ENCODE data around the gene FGF1.

Gene FGF1

DNA sequence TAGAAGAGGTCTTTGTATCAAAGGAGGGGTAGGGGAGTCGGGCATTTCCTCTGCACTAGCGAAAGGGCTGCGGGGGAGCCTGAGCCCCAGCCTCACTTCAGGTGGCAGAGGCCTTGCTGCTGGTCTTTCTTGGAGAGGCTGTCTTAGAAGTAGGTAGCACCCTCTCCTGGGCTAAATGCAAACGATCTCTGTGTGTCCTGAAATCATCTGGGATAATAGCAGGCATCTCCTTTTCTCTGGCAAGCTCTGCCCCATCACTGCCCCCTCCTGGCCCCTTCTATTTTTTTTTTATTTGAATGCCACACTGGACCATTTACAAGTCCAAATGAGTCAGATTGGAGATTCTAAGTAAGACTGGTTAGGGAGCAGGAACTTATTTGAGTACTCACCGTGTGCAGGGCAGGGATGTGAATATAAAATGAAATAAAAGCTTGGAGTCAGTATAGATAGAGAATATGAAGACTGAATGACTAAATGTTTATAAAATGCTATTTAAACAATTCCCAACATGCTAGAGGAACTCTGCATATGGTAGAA, 137.1 kb downstream of the FGF1 start:
- H3K27me3 ChIP-seq (ENCODE audit: insufficient read depth, low read depth, severe bottlenecking), result no peaks in the 10 kb centered on the region
- no peak overlapping the region for H3K4me3 ChIP-seq (ENCODE audit: low read depth, low read length)
- TF ChIP-seq, protein P1, sequence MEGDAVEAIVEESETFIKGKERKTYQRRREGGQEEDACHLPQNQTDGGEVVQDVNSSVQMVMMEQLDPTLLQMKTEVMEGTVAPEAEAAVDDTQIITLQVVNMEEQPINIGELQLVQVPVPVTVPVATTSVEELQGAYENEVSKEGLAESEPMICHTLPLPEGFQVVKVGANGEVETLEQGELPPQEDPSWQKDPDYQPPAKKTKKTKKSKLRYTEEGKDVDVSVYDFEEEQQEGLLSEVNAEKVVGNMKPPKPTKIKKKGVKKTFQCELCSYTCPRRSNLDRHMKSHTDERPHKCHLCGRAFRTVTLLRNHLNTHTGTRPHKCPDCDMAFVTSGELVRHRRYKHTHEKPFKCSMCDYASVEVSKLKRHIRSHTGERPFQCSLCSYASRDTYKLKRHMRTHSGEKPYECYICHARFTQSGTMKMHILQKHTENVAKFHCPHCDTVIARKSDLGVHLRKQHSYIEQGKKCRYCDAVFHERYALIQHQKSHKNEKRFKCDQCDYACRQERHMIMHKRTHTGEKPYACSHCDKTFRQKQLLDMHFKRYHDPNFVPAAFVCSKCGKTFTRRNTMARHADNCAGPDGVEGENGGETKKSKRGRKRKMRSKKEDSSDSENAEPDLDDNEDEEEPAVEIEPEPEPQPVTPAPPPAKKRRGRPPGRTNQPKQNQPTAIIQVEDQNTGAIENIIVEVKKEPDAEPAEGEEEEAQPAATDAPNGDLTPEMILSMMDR (IDR thresholded peaks at IDR 0.05; ENCODE audit: low read depth, low read length), result peak; percentile 84
- no peak overlapping the region for H3K27ac ChIP-seq
- DNase-seq, result peak; percentile 88
- no peaks in the 10 kb centered on the region for H3K9me3 ChIP-seq (ENCODE audit: severe bottlenecking)
- no peaks in the 10 kb centered on the region for H3K36me3 ChIP-seq

DNA sequence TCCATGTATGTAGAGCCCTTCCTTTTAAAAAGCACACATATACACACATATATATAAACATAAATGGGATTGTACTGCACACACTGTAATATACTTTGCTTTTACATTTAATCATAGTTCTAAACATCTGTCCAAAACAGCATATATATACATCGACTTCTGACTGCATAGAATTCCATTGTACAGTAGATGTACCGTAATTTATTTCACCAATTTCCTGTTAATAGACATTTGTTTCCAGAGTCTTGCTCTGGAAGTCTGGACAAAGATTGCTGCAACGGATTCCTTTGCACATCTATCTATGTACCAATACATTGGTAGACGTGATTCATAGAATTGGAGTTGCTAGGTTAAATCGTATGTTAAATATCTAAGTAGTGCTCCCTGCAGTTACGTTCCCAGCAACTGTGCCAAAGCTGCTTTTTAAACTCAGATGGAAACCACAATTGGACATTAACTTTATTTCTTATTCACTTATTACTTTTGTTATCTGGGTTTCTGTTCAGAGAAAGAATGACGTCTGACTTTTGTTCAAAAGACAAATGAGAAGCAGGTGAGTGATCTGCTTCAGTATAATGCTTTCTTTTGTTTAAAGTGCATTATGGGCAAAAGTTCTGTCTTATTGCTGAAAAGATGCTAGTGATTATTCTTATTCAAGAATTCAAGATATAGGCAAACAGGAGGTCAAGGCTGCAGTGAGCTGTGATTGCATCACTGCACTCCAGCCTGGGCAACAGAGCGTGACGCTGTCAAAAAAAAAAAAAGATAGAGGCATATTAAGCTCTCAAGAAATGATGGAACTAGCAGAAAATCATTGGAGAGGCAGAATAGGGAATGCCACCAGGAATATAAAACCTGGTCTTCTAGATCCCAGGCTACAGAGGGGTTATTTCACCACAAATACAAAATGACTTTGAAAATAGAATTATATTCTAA, 138.2 kb downstream of the FGF1 start:
- Histone ChIP-seq H3K36me3 (no peaks in the 10 kb centered on the region), H3K9me3 (ENCODE audit: severe bottlenecking) (no peaks in the 10 kb centered on the region), H3K27me3 (ENCODE audit: insufficient read depth, low read depth, severe bottlenecking) (no peaks in the 10 kb centered on the region), H3K27ac (no peak overlapping the region), H3K4me3 (ENCODE audit: low read depth, low read length) (no peak overlapping the region)
- DNase-seq, result no peak
- TF ChIP-seq, protein P1 (IDR thresholded peaks at IDR 0.05; ENCODE audit: low read depth, low read length), result no peak

DNA sequence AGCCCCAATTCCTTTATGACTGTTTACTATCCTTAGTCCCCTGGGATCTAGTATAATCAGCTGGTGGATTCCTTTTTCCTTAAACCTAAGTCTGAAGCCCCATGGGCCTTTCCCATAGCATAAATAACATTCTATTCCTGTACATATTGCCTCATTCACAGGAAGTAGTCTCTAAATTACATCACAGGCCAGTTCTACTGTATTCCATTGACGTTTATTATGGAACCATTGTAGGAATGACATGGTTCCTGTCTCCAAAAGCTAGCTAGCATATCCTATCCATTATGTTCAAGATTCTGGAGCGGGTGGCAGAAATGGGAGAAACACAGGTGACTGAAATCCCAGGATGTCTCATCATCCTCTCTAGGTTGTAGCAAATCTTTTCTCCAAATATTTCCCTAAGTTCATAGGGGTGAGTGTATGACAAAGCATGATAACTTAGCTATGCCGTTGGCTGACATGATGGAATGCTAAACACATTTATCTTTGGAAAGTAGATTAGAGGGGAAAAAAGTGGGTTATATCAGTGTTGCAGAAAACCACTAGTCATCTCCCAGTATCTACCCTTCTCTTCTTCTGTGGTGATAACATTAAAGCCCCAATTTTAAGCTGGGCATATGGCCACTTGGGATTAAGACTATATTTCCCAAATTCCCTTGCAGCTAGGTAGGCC, 140.1 kb downstream of the FGF1 start:
- TF ChIP-seq, protein P1 (IDR thresholded peaks at IDR 0.05; ENCODE audit: low read depth, low read length), result no peak
- Histone ChIP-seq H3K27me3 (ENCODE audit: insufficient read depth, low read depth, severe bottlenecking) (no peaks in the 10 kb centered on the region), H3K4me3 (ENCODE audit: low read depth, low read length) (no peak overlapping the region), H3K36me3 (no peaks in the 10 kb centered on the region), H3K9me3 (ENCODE audit: severe bottlenecking) (no peaks in the 10 kb centered on the region), H3K27ac (no peak overlapping the region)
- DNase-seq, result no peak

DNA sequence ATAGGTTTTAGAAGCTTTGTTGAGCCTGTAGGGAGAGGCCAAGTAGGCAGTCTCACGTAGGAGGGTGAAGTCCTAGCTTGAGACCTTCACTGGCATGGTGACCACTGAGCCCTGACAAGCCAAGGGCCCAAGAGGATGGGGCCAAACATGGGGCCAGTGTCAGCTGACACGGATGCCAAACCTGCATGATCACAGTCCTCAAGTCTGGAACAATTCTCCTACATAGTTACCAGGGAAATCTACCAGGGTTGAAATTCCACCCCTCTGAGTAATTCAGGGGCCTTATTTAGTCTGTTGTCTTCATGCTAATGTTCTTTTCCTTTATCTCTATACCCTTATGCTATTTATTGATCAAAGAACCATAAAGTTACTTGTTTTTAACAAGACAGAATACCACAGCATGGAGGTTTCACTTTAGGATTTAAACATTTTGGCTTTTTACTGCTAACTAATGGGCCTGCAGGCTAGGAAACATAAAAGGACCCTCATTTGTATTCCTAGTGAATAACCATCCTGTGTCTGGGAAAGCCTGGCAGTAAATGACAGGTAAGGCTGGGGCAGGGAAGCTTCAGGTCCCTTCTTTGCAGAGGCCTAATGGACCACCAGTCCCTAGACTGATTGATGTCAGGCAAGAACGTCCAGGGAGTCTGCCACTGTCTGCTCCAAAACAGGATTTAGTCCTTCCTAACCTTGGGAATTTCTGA, 140.8 kb downstream of the FGF1 start:
- no peak for DNase-seq
- TF ChIP-seq, protein P1 (IDR thresholded peaks at IDR 0.05; ENCODE audit: low read depth, low read length), result no peak
- Histone ChIP-seq H3K9me3 (ENCODE audit: severe bottlenecking) (no peaks in the 10 kb centered on the region), H3K4me3 (ENCODE audit: low read depth, low read length) (no peak overlapping the region), H3K27ac (no peak overlapping the region), H3K36me3 (no peaks in the 10 kb centered on the region), H3K27me3 (ENCODE audit: insufficient read depth, low read depth, severe bottlenecking) (no peaks in the 10 kb centered on the region)

DNA sequence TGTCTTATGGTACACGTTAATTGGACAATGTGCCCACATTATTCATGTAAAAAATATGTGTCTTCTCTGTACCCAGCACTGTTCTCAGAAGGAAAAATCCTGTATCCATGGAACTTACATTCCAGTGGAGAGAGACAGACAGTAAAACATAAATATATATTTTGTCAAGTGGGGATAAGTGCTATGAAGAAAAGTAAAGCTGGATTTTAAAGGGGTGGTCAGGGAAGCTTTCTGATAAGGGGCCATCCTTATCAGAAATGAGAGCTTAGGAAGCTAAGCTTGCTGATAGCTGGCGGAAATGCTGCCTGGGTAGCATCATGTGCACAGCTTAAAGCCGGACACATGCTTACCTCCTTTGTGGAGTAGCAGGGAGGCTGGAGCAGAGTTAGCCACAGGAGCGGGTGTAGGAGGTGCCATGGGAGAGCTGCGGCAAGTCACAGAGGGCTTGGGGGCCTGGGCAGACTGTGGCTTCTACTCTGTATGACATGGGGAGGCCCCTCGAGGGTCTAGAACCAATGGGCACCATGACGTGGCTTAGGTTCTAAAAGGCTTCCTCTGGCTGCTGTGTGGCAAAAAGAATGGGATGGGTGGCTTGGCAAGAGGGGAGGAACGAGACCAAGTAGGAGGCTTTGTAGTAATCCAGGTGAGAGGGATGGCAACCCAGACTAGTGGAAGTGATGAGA, 141.7 kb downstream of the FGF1 start:
- H3K4me3 ChIP-seq (ENCODE audit: low read depth, low read length), result no peak overlapping the region
- DNase-seq, result peak; percentile 19

More for the DNA sequence above, 141.7 kb downstream of the FGF1 start:
- Histone ChIP-seq H3K27ac (no peak overlapping the region), H3K27me3 (ENCODE audit: insufficient read depth, low read depth, severe bottlenecking) (no peaks in the 10 kb centered on the region), H3K9me3 (ENCODE audit: severe bottlenecking) (no peaks in the 10 kb centered on the region), H3K36me3 (no peaks in the 10 kb centered on the region)
- TF ChIP-seq, protein P1 (IDR thresholded peaks at IDR 0.05; ENCODE audit: low read depth, low read length), result no peak
